Stimulated activated CD4-positive, alpha-beta T cell treated with anti-CD3 and anti-CD28 coated beads, Interleukin-12 subunit alpha, Interleukin-12 subunit beta, amount 100 ng/mL, for 48 hours (primary cell): ENCODE measurements around the gene SETD7.

Source experiments
- DNase-seq, 3 donors: peaks; one replicate each; pipeline ENCODE4 v3.0.0-alpha.2; 2020; ENCODE audit warnings: low read depth in 2 of 3, low spot score in 1 of 3

Gene SETD7

DNA sequence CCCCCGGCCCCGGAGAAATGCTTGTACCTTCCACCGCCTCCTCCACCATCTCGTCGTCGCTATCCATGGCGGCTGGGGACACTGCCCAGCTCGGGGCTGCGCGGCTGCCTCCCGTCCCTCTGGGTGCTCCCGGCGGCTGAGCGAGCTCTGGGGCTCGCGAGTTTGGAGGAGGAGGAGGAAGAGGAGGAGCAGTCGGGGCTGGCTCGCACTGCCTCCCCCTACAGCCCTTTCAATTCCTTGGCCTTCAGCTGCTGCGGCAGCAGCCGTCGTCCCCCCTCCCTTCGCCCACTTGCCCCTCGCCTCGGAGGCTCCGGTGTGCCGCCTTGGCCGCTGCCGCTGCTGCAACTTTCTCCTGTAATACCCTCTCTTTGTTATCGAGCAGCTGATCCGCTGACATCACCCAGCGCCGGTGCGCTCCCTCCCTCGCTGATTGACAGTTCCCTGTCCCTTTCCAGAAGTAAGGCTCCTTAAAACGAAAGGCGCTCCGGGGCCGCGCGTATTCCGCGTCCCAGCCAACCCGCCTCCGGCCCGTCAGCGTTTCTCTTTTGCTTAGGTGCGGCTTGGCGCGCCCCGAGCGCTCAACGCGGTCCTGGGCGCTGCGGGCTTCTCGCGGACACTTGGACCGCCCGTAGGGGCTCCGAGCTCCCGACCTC, at the start of gene SETD7:
TSS of gene SETD7 (minus strand) at position 149 of the 653 bp plus-strand sequence. CDS start at position 67, 82 bp downstream.
- peak; percentile 41 to 56 (median 45) for DNase-seq

DNA sequence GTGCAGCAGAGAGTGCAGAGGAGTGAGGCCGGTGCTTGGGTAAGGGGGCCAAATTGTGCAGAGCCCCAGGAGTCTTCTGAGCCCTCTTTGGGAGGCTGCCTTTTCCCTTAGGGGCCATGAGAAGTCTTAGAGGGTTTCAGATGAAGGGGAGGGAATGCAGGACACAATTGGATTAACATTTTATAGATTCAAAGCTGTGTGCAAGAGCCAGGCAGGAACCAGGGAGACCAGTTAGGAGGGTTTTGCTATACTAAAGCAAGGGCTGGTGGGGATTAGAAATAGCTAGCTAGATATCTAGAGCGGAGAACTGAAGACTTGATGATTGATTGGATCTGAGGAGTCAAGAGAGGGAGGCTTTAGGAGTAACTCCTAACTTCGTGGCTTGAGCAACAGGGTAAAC, 49.5 kb upstream of the SETD7 start:
- DNase-seq = no peak

DNA sequence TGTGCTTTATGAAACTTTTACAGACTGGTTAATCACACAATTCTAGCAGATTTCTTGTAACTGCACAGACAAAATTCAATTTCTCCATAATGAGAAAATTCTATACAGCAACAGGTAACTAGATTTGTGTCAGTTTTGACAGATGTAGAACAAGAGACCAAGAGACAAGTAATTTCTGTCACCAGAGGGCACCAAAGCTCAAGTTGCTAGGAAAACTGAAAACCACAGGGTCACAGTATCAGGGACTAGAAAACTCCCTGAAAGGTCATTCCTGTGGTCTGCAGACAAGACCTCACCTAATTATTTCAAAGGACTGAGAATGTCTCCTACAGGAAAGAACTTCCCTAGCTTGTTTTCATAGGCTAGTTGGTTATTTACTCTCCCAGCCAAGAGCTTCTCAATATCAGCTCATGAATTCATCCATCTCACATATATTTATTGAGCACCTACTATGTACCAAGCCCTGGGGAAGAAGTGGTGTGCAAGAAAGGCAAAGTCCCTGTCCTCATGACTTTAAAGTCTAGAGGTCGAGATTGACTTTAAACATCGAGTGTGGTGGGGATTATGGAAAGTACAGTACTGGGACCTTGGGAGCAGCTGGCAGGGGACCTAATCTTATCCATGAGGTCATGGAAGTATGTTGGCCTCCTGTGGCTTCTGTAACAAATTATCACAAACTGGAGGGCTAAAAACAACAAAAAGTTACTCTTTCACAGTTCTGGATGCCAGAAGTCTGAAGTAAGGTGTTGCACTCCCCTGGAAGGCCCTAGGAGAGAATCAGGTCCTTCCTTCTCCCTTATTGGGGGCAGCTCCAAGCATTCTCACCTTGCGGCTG, 47.8 kb upstream of the SETD7 start:
- DNase-seq = peak in 1 of 3 donors; percentile 51

- DNase-seq = no peak
Measured at GRCh38 chr4:139602776-139603360, 46.8 kb upstream of the SETD7 start.

DNA sequence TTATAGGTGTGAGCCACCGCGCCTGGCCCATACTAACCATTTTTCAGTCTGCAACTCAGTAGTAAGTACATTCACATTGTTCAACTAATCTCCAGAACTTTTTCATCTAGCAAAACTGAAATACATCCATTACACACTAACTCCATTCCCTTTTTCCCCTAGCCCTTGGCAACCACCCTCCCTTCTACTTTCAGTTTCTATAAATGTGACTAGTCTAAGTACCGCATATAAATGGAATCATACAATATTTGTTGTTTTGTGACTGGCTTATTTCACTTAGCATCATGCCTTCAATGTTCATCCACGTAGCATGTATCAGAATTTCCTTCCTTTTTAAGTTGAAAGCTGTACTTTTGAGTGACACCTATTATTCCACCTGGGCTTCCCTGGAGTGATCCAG, 44.6 kb upstream of the SETD7 start:
- DNase-seq = no peak

DNA sequence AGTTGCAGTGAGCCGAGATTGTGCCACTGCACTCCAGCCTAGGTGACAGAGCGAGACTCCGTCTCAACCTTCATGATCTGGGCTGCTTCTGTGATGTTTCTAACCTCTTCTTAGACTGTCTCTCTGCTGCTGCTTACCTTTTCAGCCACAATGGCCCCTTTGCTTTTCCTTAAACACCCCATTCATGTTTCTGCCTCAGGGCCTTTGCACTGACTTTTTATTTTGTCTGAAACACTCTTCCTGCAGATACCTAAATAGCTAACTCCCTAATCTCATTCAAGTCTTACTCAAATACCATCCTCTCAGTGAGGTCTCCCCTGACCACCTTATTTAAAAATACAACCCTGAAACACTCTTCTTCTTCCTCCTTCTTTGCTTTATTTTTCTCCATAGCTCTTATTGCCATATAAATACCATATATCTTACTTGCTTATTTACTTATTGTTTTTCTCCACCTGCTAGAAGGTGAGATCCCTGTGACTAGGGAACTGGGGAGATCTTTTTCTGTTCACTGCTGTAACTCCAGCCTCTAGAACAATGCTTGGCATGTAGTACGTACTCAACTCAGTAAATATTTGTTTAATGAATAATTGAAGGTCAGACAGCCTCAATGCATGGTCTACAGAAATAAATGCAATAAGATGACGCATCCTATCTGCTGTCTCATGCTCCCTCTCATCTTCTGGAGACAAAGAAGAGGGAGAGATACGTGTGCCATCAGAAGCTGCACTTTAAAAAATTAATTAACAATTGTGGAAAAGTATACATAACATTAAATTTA, 43.8 kb upstream of the SETD7 start:
- no peak for DNase-seq

GRCh38 chr4:139599076-139599475, 43.1 kb upstream of the SETD7 start:
- no peak for DNase-seq

DNA sequence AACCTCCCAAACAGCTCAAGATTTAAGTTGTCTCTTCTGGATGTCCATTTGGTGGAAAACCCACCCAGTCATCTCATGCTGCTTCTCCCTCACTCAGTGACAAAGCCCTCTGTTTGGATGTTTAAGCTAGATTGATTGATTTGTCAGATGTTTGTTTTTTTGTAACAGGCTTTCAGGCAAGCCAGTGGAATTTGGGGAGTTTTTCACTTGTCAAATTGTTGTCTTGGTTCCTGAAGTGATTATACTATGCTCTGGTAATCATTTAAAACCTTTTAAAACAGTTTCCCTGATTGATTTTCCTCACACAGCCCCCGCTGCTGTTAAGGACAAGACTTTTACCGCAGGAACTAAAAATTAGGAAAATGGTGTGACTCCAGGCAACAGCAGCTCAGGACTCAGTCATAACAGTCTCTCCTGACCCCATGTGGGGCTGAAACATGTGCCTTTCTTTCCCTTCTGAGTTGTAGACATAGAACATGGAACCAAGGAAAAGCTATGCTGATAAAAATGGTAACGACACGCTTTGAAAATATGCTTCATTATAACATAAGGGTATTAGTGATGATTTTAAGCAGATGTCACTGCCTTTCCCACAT, 40.8 kb upstream of the SETD7 start:
- no peak for DNase-seq

GRCh38 chr4:139596034-139596683, 40.1 kb upstream of the SETD7 start:
- DNase-seq = no peak

DNA sequence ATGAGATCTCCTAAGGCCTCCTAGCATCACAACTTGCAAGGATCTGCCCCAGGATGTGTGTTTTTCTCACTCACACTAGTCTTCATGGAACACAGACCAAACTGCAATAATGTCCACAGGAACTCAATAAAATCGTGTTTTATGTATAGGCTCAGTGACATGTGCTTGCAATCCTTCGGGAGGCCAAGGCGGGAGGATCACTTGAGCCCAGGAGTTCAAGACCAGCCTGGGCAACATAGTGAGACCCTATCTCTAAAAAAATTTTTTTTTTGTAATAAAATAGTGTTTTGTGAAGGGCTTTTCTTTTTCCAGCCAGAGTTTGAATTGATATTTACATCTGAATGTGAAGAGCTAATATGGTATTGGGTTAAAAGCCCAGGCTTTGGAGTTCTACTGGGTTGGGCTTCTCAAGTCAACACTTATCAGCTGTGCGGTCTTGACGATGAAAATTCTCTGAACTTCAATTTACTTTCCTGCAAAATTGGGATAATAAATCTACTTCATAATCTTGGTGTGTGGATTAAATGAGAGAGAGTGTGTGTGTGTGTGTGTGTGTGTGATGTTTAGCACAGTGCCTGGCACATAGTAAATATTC, 38.7 kb upstream of the SETD7 start:
- DNase-seq = no peak

GRCh38 chr4:139593091-139593564, 37.1 kb upstream of the SETD7 start:
- DNase-seq = no peak

DNA sequence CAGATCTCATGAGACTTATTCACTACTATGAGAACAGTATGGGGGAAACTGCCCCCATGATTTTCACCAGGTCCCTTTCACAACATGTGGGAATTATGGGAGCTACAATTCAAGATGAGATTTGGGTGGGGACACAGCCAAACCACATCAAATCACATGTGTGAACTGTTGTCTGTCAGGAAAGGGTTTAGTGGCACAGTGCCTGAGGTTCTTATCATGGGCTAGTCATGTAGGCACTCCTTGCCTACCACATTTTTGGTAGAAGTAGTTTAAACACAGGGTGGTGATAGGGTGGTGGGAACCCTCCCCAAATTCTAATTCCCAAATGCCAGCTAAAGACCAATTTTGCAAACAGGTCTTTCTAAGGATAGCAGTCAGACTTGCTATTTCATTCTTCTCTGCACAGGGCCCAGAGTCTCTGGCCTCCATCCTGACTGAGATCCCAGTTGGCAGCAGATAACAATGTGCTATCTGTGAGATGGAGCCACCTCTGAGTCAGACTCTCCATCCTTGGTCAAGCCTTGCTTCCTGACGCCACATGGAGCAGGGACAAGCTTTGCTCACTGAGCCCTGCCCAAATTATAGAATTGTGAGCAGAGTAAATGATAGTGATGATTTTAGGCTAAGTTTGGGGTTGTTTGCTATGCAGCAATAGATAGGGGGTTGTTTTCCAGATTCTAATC, 33.5 kb upstream of the SETD7 start:
- no peak for DNase-seq

DNA sequence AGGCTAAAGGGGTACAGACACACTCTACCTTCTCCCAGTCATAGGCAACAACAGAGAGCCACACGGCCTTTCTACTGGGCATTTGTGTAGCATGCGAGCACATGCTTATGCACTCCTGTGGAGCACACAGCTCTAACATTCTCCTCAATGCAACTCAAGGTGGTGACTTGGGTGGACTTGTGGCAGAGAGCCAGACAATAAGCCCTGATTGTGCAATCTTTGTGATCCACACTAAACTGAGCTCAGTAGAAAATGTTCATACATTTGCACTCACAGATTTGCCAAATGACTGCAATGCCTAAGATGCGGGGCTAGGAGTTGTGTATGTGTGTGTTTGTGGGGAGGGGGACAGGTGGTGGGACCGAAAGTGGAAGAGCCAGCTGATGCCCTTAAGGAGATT, 31.4 kb upstream of the SETD7 start:
- no peak for DNase-seq

GRCh38 chr4:139585473-139585872, 29.5 kb upstream of the SETD7 start:
- no peak for DNase-seq

DNA sequence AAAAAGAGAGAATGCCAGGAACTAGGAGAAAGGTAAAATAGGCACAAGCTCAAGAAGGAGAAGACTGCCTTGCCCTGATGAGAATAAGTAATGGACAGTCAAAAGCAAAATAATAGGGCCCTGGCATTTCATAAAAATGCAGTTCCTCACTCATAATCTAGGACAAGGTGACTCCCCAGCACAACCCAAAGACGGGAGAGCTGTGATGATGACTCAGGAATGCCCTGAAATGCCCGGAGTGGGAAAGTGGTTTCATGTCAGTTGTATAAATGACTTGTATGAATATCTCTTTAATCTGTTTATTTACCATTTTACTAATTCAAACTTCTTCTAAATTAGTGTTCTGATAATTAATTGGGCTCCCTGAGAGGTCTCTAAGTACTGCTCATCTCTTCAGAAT, 28.8 kb upstream of the SETD7 start:
- no peak for DNase-seq

- no peak for DNase-seq
Measured at GRCh38 chr4:139584013-139584412, 28.0 kb upstream of the SETD7 start.

DNA sequence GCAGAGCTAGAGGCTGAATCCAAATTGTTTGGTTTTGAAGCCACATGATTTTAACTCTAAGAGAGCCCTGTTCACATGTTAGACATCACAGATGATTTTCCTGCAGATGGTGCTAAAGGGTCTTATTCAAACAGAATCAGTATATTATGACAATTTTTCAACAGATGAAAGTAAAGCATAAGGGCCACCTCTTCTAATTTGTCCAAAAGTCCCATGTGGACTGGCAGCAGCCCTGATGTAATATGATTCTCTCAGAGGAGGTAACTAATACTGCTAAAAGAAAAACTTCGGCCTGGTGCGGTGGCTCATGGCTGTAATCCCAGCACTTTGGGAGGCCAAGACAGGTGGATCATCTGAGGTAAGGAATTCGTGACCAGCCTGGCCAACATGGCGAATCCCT, 26.0 kb upstream of the SETD7 start:
- DNase-seq = no peak

DNA sequence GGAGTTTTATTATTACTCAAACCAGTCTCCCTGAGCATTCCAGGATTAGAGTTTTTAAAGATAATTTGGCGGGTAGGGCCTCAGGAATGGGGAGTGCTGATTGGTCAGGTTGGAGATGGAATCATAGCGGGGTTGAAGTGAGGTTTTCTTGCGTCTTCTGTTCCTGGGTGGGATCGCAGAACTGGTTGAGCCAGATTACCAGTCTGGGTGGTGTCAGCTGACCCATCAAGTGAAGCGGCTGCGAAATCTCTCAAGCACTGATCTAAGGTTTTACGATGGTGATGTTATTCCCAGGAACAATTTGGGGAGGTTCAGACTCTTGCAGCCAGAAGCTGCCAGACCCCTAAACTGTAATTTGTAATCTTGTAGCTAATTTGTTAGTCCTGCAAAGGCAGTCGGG, 25.1 kb upstream of the SETD7 start:
- DNase-seq = no peak

GRCh38 chr4:139576219-139576618, 20.2 kb upstream of the SETD7 start:
- no peak for DNase-seq
